Vagina (tissue), 2 donors: ENCODE data around the gene MYLIP. TPM values are rescaled to one million over a fixed set of nuclear protein-coding genes. Genes with fewer than 3 reads are reported as not detected.
A peak's percentile ranks its signal among the peaks of the same experiment; 100 is the strongest.

Source experiments
- DNase-seq, 2 donors: peaks; one replicate each; pipeline ENCODE4 v3.0.0-alpha.2; 2017; ENCODE audit errors: extremely low spot score in 2 of 2
- H3K27ac ChIP-seq: fragments of 200-600 bp; sonication (generic); one replicate; pipeline ENCODE4 v1.5.1; 2019
- H3K27me3 ChIP-seq: fragments of 200-600 bp; sonication (generic); one replicate; pipeline ENCODE4 v1.5.1; 2019
- H3K36me3 ChIP-seq, 2 donors: fragments of 200-600 bp; sonication (generic); one replicate each; pipeline ENCODE4 v1.5.1; 2017 to 2019
- H3K4me1 ChIP-seq: fragments of 200-600 bp; sonication (generic); one replicate; pipeline ENCODE4 v1.5.1; 2019
- H3K4me3 ChIP-seq, 2 donors: fragments of 200-600 bp; sonication (generic); 1 replicate in 1 of 2; 2 replicates in 1 of 2; pipeline ENCODE4 v1.5.1; 2016 to 2019
- H3K9me3 ChIP-seq: fragments of 200-600 bp; sonication (generic); one replicate; pipeline ENCODE4 v1.5.1; 2019
- CTCF ChIP-seq, 3 experiments: fragments of 450-650 bp in 2 of 3; fragments of 200-600 bp in 1 of 3; sonication (generic) in 1 of 3; IDR thresholded peaks; one replicate each; pipeline ENCODE4 v1.5.1; 2017 to 2019; ENCODE audit warnings: antibody characterized with exemption in 3 of 3, mild to moderate bottlenecking in 2 of 3, moderate library complexity in 2 of 3
- POLR2A ChIP-seq, 2 donors: fragments of 450-650 bp; IDR thresholded peaks; one replicate each; pipeline ENCODE4 v1.6.1; 2017; ENCODE audit warnings: antibody characterized with exemption in 2 of 2, mild to moderate bottlenecking in 2 of 2, moderate library complexity in 2 of 2
- POLR2AphosphoS5 ChIP-seq, 2 donors: sonication (generic); formaldehyde crosslinking; IDR thresholded peaks; one replicate each; pipeline ENCODE4 v1.9.0; 2017; ENCODE audit warnings: antibody characterized with exemption in 2 of 2, mild to moderate bottlenecking in 2 of 2, low read depth in 1 of 2; ENCODE audit not compliant: insufficient read depth in 1 of 2
- intact Hi-C: fragments of 100-400 bp; cut with DNase I; formaldehyde crosslinking; loops from one replicate; pipeline ENCODE4 v1.15.1; 2023
- total RNA-seq: library from RNA; depleted of rRNA; stranded (reverse); fragments of >200 nt; gene quantifications from one replicate; pipeline ENCODE4 v1.2.3, GENCODE V29; 2016

The MYLIP gene
- total RNA-seq, 1 donor from 2014 or later: 30.7 TPM

GRCh38 chr6:16179970-16180431 is 51.1 kb downstream of the MYLIP start:
- H3K9me3 ChIP-seq: no peaks in the 10 kb centered on the region
- no peaks in the 10 kb centered on the region for H3K27me3 ChIP-seq
- no peak for DNase-seq
- no peak overlapping the region for H3K4me3 ChIP-seq
- H3K4me1 ChIP-seq: peaks cover 13% of the 10 kb centered on the region
- H3K27ac ChIP-seq: no peak overlapping the region
- TF ChIP-seq CTCF (IDR thresholded peaks at IDR 0.05): no peak
- no peak for TF ChIP-seq POLR2AphosphoS5 (IDR thresholded peaks at IDR 0.05; ENCODE audit: insufficient read depth in 1 of 2, low read depth in 1 of 2)
- no peak for TF ChIP-seq POLR2A (IDR thresholded peaks at IDR 0.05)
- H3K36me3 ChIP-seq: no peaks in the 10 kb centered on the region
- intact Hi-C loops: loop anchor here (10.0 kb wide), 1 partner anchor 45 kb away; no protein-coding TSS in a partner anchor

GRCh38 chr6:16180696-16181438 is 52.0 kb downstream of the MYLIP start:
- intact Hi-C loops: loop anchor here (10.0 kb wide), 1 partner anchor 46 kb away; no protein-coding TSS in a partner anchor
- peaks cover 13% of the 10 kb centered on the region for H3K4me1 ChIP-seq
- TF ChIP-seq POLR2A (IDR thresholded peaks at IDR 0.05) (no peak), POLR2AphosphoS5 (IDR thresholded peaks at IDR 0.05; ENCODE audit: insufficient read depth in 1 of 2, low read depth in 1 of 2) (peak in 1 of 2 donors; percentile 42)
- no peak overlapping the region for H3K4me3 ChIP-seq
- H3K27me3 ChIP-seq: no peaks in the 10 kb centered on the region
- no peaks in the 10 kb centered on the region for H3K9me3 ChIP-seq
- no peak overlapping the region for H3K27ac ChIP-seq
- no peak for DNase-seq
- H3K36me3 ChIP-seq: no peaks in the 10 kb centered on the region

- H3K9me3 ChIP-seq: no peaks in the 10 kb centered on the region
- H3K27me3 ChIP-seq: no peaks in the 10 kb centered on the region
- no peak for DNase-seq
- peaks cover 13% of the 10 kb centered on the region for H3K4me1 ChIP-seq
- H3K4me3 ChIP-seq: no peak overlapping the region
- TF ChIP-seq CTCF (IDR thresholded peaks at IDR 0.05): no peak
- intact Hi-C loops: loop anchor here (10.0 kb wide), 1 partner anchor 47 kb away; no protein-coding TSS in a partner anchor
- H3K36me3 ChIP-seq: no peaks in the 10 kb centered on the region
- peak overlapping the region; percentile 2 for H3K27ac ChIP-seq
Observed at GRCh38 chr6:16181439-16182297, 52.8 kb downstream of the MYLIP start.

GRCh38 chr6:16183187-16183664 is 54.3 kb downstream of the MYLIP start:
- DNase-seq: no peak
- no peak overlapping the region for H3K4me3 ChIP-seq
- peak overlapping the region; percentile 65 for H3K27ac ChIP-seq

More at GRCh38 chr6:16183187-16183664, 54.3 kb downstream of the MYLIP start:
- Histone ChIP-seq H3K9me3 (no peaks in the 10 kb centered on the region), H3K27me3 (no peaks in the 10 kb centered on the region), H3K4me1 (peaks cover 13% of the 10 kb centered on the region), H3K36me3 (no peaks in the 10 kb centered on the region)
- TF ChIP-seq POLR2AphosphoS5 (IDR thresholded peaks at IDR 0.05; ENCODE audit: insufficient read depth in 1 of 2, low read depth in 1 of 2) (peak in 1 of 2 donors; percentile 64), POLR2A (IDR thresholded peaks at IDR 0.05) (no peak), CTCF (IDR thresholded peaks at IDR 0.05) (peak; percentile 43 to 66 (median 44))
- intact Hi-C loops: loop anchor here (10.0 kb wide), 1 partner anchor 48 kb away; no protein-coding TSS in a partner anchor
